CD14-positive monocyte (primary cell): ENCODE data around the gene MAN1C1. TPM values are rescaled to one million over a fixed set of nuclear protein-coding genes. Genes with fewer than 3 reads are reported as not detected.

Source experiments
- DNase-seq, 3 donors: peaks; one replicate each; pipeline ENCODE4 v3.0.0-alpha.2; 2011 to 2022
- H2AFZ ChIP-seq: 2 replicates; pipeline ENCODE4 v1.6.0; 2012; ENCODE audit warnings: mild to moderate bottlenecking, low read depth, low read length, inconsistent platforms; ENCODE audit not compliant: insufficient read depth, poor library complexity, severe bottlenecking
- H3K27ac ChIP-seq, 2 donors: 1 replicate in 1 of 2; 2 replicates in 1 of 2; pipeline ENCODE4 v1.5.1; 2012 to 2013; ENCODE audit warnings: low read length in 2 of 2, control low read depth in 1 of 2, inconsistent platforms in 1 of 2, low read depth in 1 of 2, mild to moderate bottlenecking in 1 of 2
- H3K27me3 ChIP-seq, 2 donors: one replicate each; pipeline versions ENCODE4 v1.6.0 to v1.6.1; 2011 to 2013; ENCODE audit warnings: low read length in 2 of 2; ENCODE audit not compliant: control insufficient read depth in 2 of 2, insufficient read depth in 2 of 2
- H3K36me3 ChIP-seq, 2 donors: replicated peaks in 1 of 2; 1 replicate in 1 of 2; 2 replicates in 1 of 2; pipeline versions ENCODE4 v1.5.1 to v1.6.1; 2012 to 2013; ENCODE audit warnings: low read length in 2 of 2, control low read depth in 1 of 2, inconsistent platforms in 1 of 2, mild to moderate bottlenecking in 1 of 2; ENCODE audit not compliant: insufficient read depth in 2 of 2, control insufficient read depth in 1 of 2
- H3K4me1 ChIP-seq, 2 donors: 1 replicate in 1 of 2; 2 replicates in 1 of 2; pipeline versions ENCODE4 v1.5.1 to v1.6.1; 2012 to 2013; ENCODE audit warnings: low read length in 2 of 2, control low read depth in 1 of 2, inconsistent platforms in 1 of 2, mild to moderate bottlenecking in 1 of 2, moderate library complexity in 1 of 2; ENCODE audit not compliant: insufficient read depth in 2 of 2, control insufficient read depth in 1 of 2
- H3K4me2 ChIP-seq: replicated peaks from 2 replicates; pipeline ENCODE3; 2012; ENCODE audit warnings: low read length, moderate library complexity, mild to moderate bottlenecking; ENCODE audit not compliant: poor library complexity, severe bottlenecking; ENCODE audit errors: extremely low read depth
- H3K4me3 ChIP-seq, 3 experiments: fragments of 200-600 bp in 1 of 3; sonication (generic) in 1 of 3; replicated peaks in 1 of 3; 1 replicate in 2 of 3; 2 replicates in 1 of 3; pipeline ENCODE4 v1.5.1; 2011 to 2013; ENCODE audit warnings: low read length in 3 of 3, mild to moderate bottlenecking in 3 of 3, control low read depth in 2 of 3, low read depth in 2 of 3, inconsistent platforms in 1 of 3, moderate library complexity in 1 of 3
- H3K79me2 ChIP-seq: 2 replicates; pipeline ENCODE4 v1.6.0; 2012; ENCODE audit warnings: mild to moderate bottlenecking, control low read depth, inconsistent platforms, low read length, moderate library complexity; ENCODE audit not compliant: insufficient read depth
- H3K9ac ChIP-seq: 2 replicates; pipeline ENCODE4 v1.6.0; 2017; ENCODE audit warnings: low read length, mild to moderate bottlenecking; ENCODE audit not compliant: insufficient read depth, poor library complexity, severe bottlenecking
- H3K9me3 ChIP-seq, 2 donors: replicated peaks in 1 of 2; 1 replicate in 1 of 2; 2 replicates in 1 of 2; pipeline versions ENCODE4 v1.5.1 to v1.6.1; 2012 to 2013; ENCODE audit warnings: low read length in 2 of 2, control low read depth in 1 of 2; ENCODE audit not compliant: control insufficient read depth in 1 of 2, insufficient read depth in 1 of 2
- H4K20me1 ChIP-seq: 2 replicates; pipeline ENCODE4 v1.6.0; 2012; ENCODE audit warnings: mild to moderate bottlenecking, low read length, control low read depth, moderate library complexity; ENCODE audit not compliant: insufficient read depth
- H3K27ac Mint-ChIP-seq, 7 donors: one replicate each; pipeline ENCODE4 v1.8.0; 2020; ENCODE audit warnings: mild to moderate bottlenecking in 7 of 7, mixed read lengths in 7 of 7, moderate library complexity in 6 of 7, inconsistent platforms in 2 of 7
- H3K27me3 Mint-ChIP-seq, 3 donors: one replicate each; pipeline ENCODE4 v1.8.0; 2021 to 2022; ENCODE audit warnings: low read depth in 3 of 3, mild to moderate bottlenecking in 3 of 3, mixed read lengths in 3 of 3, moderate library complexity in 3 of 3, inconsistent platforms in 1 of 3
- H3K36me3 Mint-ChIP-seq, 2 donors: one replicate each; pipeline ENCODE4 v1.8.0; 2020; ENCODE audit warnings: mixed read lengths in 2 of 2, inconsistent platforms in 1 of 2, mild to moderate bottlenecking in 1 of 2
- H3K4me1 Mint-ChIP-seq: one replicate; pipeline ENCODE4 v1.8.0; 2020; ENCODE audit warnings: mild to moderate bottlenecking, mixed read lengths
- H3K4me3 Mint-ChIP-seq, 2 donors: one replicate each; pipeline ENCODE4 v1.8.0; 2020; ENCODE audit warnings: mild to moderate bottlenecking in 2 of 2, mixed read lengths in 2 of 2, moderate library complexity in 1 of 2
- H3K9me3 Mint-ChIP-seq, 7 donors: one replicate each; pipeline ENCODE4 v1.8.0; 2020 to 2022; ENCODE audit warnings: mixed read lengths in 7 of 7, mild to moderate bottlenecking in 6 of 7, moderate library complexity in 6 of 7, inconsistent platforms in 2 of 7
- CTCF ChIP-seq: fragments of 200-600 bp; IDR thresholded peaks from one replicate; pipeline ENCODE4 v1.8.0; 2022; ENCODE audit warnings: antibody characterized with exemption, mild to moderate bottlenecking
- WGBS: methylation state at CpG from one replicate; pipeline ENCODE4 v1.1.5; 2013; ENCODE audit warnings: missing lambda C conversion rate; ENCODE audit not compliant: insufficient coverage; 5-methylcytosine and 5-hydroxymethylcytosine counted together
- intact Hi-C, 2 donors: fragments of 100-400 bp; cut with micrococcal nuclease; formaldehyde crosslinking; loops; one replicate each; pipeline versions ENCODE4 v1.15.0 to v1.15.1; 2023
- polyA plus RNA-seq, 3 donors: library from polyadenylated mRNA; depleted of rRNA in 1 of 3; unstranded in 2 of 3; stranded (reverse) in 1 of 3; fragments of 300-500 nt in 2 of 3; fragments of >200 nt in 1 of 3; fragmentation: Illumina TruSeq in 2 of 3; gene quantifications; 1 replicate in 2 of 3; 2 replicates in 1 of 3; pipeline ENCODE4 v1.2.3, GENCODE V29; 2012 to 2021

Gene MAN1C1
- polyA plus RNA-seq, 3 donors: 1.2 to 7.2 (median 1.7) TPM

- no peaks in the 10 kb centered on the region for H3K27me3 Mint-ChIP-seq
- WGBS: 100% methylated on average over 4 of the region's 14 CpGs
- intact Hi-C loops: no loop called here
Measured at GRCh38 chr1:25664357-25665199, 48.0 kb downstream of the MAN1C1 start.

GRCh38 chr1:25666460-25666859 lies 49.9 kb downstream of the MAN1C1 start:
- no peak for DNase-seq
- no peak overlapping the region for H3K4me2 ChIP-seq
- no peaks in the 10 kb centered on the region for H4K20me1 ChIP-seq
- no peaks in the 10 kb centered on the region for H3K4me1 ChIP-seq
- H3K27me3 ChIP-seq: no peaks in the 10 kb centered on the region
- no peaks in the 10 kb centered on the region for H3K79me2 ChIP-seq
- no peaks in the 10 kb centered on the region for H3K36me3 ChIP-seq
- H3K9me3 ChIP-seq: no peaks in the 10 kb centered on the region
- no peak overlapping the region for H3K4me3 ChIP-seq
- Mint-ChIP-seq H3K4me1 (peaks cover 1% of the 10 kb centered on the region), H3K27me3 (no peaks in the 10 kb centered on the region), H3K27ac (peak overlapping the region in 1 of 7 donors; percentile 15), H3K9me3 (peaks cover 0 to 2% (median 0%) of the 10 kb centered on the region in 7 donors), H3K4me3 (no peak overlapping the region), H3K36me3 (peaks cover 2 to 11% of the 10 kb centered on the region in 2 donors)
- WGBS: 100% methylated on average over 1 of the region's 5 CpGs
- TF ChIP-seq CTCF: no peak
- no peak overlapping the region for H3K27ac ChIP-seq
- H2AFZ ChIP-seq: no peak overlapping the region
- H3K9ac ChIP-seq: no peak overlapping the region
- intact Hi-C loops: no loop called here

More at GRCh38 chr1:25664357-25665199, 48.0 kb downstream of the MAN1C1 start:
- no peak for DNase-seq
- no peak overlapping the region for H3K27ac Mint-ChIP-seq
- H3K27ac ChIP-seq: no peak overlapping the region
- no peaks in the 10 kb centered on the region for H4K20me1 ChIP-seq
- TF ChIP-seq CTCF: no peak
- H3K4me1 ChIP-seq: no peaks in the 10 kb centered on the region
- H3K9ac ChIP-seq: no peak overlapping the region
- H3K36me3 Mint-ChIP-seq: peaks cover 2 to 8% of the 10 kb centered on the region in 2 donors
- H3K4me1 Mint-ChIP-seq: peaks cover 6% of the 10 kb centered on the region
- no peak overlapping the region for H3K4me3 ChIP-seq
- H3K9me3 Mint-ChIP-seq: no peaks in the 10 kb centered on the region
- no peak overlapping the region for H2AFZ ChIP-seq
- H3K36me3 ChIP-seq: no peaks in the 10 kb centered on the region
- no peak overlapping the region for H3K4me3 Mint-ChIP-seq
- no peaks in the 10 kb centered on the region for H3K79me2 ChIP-seq
- no peaks in the 10 kb centered on the region for H3K27me3 ChIP-seq
- no peak overlapping the region for H3K4me2 ChIP-seq
- no peaks in the 10 kb centered on the region for H3K9me3 ChIP-seq
